Globus pallidus (tissue), 1 donor: ENCODE results near the gene CFAP73.
A peak's percentile ranks its signal among the peaks of the same experiment; 100 is the strongest.
"Not testable (repeated sequence)": the region's sequence is repeated elsewhere in the genome, so short reads cannot be mapped to it uniquely, and the experiment has no call there.

Experiments
- DNase-seq: peaks from one replicate; pipeline ENCODE4 v3.0.0-alpha.2; 2015; ENCODE audit warnings: low spot score

Gene CFAP73

GRCh38 chr12:113119980-113120669 is 29.4 kb upstream of the CFAP73 start:
- no peak for DNase-seq

GRCh38 chr12:113120670-113121370 is 28.7 kb upstream of the CFAP73 start:
- no peak for DNase-seq

GRCh38 chr12:113127791-113128199 is 21.7 kb upstream of the CFAP73 start:
- no peak for DNase-seq

- no peak for DNase-seq
These were observed 20.5 kb upstream of the CFAP73 start for GRCh38 chr12:113128802-113129663.

- DNase-seq = no peak
These were observed 19.7 kb upstream of the CFAP73 start for GRCh38 chr12:113129664-113130456.

GRCh38 chr12:113130457-113131135 is 18.9 kb upstream of the CFAP73 start:
- DNase-seq = peak; percentile 67

- no peak for DNase-seq
These were observed 18.0 kb upstream of the CFAP73 start for GRCh38 chr12:113131556-113131955.

GRCh38 chr12:113133036-113133435 is 16.5 kb upstream of the CFAP73 start:
- no peak for DNase-seq

- DNase-seq = no peak
These were observed 15.9 kb upstream of the CFAP73 start for GRCh38 chr12:113133666-113134065.

- no peak for DNase-seq
These were observed 15.5 kb upstream of the CFAP73 start for GRCh38 chr12:113134071-113134470.

GRCh38 chr12:113134521-113134951 is 15.0 kb upstream of the CFAP73 start:
- no peak for DNase-seq

- DNase-seq = peak; percentile 71
These were observed 14.1 kb upstream of the CFAP73 start, which contains the start of gene RASAL1 for GRCh38 chr12:113135178-113136127. Gene RASAL1 (minus strand): TSS chr12:113135761. CDS start chr12:113135462, 299 bp downstream.

GRCh38 chr12:113136128-113136989 is 13.2 kb upstream of the CFAP73 start:
- DNase-seq = peak; percentile 90

GRCh38 chr12:113136990-113137511 is 12.5 kb upstream of the CFAP73 start:
- no peak for DNase-seq

GRCh38 chr12:113137861-113138783 is 11.4 kb upstream of the CFAP73 start:
- DNase-seq = no peak

GRCh38 chr12:113138826-113139225 is 10.7 kb upstream of the CFAP73 start:
- DNase-seq = no peak

- no peak for DNase-seq
These were observed 8.8 kb upstream of the CFAP73 start for GRCh38 chr12:113140706-113141105.

GRCh38 chr12:113141716-113142115 is 7.8 kb upstream of the CFAP73 start:
- DNase-seq = not testable (repeated sequence)
